Testis (tissue), 2 donors: Measurements from ENCODE around the gene ALG14.

Experiments
- CTCF ChIP-seq, 3 experiments: fragments of 450-650 bp in 2 of 3; fragments of 200-600 bp in 1 of 3; sonication (generic) in 1 of 3; IDR thresholded peaks; one replicate each; pipeline ENCODE4 v1.5.1; 2016 to 2019; ENCODE audit warnings: antibody characterized with exemption in 3 of 3, mild to moderate bottlenecking in 2 of 3, moderate library complexity in 1 of 3
- POLR2A ChIP-seq: fragments of 450-650 bp; IDR thresholded peaks from one replicate; pipeline ENCODE4 v1.6.1; 2017; ENCODE audit warnings: antibody characterized with exemption, mild to moderate bottlenecking, moderate library complexity

DNA sequence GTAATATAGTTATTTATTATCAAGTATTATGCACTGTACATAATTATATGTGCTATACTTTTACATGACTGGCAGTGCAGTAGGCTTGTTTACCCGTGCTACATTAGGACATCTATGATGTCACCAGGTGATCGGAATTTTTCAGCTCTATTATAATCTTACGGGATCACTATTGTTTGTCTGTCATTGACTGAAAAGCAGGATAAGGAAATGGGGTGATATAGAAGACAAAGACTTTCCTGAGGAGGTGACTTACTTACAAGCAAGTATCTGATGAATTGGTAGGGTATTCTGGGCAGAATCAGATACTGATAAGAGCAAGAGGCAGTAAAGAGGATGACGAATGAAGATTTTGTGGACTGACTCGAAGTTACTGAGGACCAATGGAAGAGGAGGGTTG is 80.6 kb downstream of the ALG14 start:
- TF ChIP-seq POLR2A (no peak), CTCF (IDR thresholded peaks at IDR 0.05) (no peak)
